Measurements from ENCODE around the gene ZNRF1.
A peak's percentile ranks its signal among the peaks of the same experiment; 100 is the strongest.
"Not testable (repeated sequence)": the region's sequence is repeated elsewhere in the genome, so short reads cannot be mapped to it uniquely, and the experiment has no call there.

ZNRF1 gene

DNA sequence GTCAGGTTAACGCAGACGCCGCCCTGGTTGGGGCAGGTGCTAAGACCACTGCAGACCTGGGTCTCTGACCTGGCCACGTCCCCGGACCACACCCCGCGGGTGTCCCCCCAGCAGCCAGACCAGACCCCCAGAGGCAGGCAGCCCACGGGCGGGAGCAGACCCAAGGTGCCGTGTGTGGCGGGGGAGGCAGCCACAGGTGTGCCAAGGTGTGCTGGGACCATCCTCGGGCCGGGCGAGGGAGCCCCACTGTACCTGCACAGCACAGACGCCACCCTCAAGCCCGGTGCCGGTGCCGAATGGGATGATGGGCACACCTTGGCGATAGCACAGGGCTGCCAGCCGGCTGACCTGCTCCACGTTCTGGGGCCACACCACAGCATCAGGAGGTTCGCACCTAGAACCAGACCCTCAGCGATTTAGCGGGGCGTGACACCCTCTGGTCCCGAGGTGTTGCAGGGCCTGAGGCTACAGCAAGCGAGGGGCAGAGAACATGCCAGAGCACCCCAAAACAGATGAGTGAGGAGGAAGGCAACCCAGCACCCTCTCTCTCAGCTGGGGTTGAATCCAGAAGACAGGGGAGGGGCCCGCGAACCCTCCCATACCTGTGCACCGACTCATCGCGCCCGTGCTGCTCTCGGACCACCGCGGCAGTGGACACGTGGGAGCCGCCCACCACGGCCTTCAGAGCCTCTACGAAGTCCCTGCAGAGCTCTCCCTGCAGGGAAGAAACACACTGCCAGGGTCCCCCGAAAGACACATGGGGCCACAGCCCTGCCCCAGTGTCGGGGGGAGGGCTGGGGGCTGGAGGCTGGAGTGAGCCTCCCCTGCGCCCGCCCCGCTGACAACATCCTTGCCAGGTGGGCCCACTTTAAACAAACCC is 116.4 kb downstream of the ZNRF1 start:
- DNase-seq: no peak

DNA sequence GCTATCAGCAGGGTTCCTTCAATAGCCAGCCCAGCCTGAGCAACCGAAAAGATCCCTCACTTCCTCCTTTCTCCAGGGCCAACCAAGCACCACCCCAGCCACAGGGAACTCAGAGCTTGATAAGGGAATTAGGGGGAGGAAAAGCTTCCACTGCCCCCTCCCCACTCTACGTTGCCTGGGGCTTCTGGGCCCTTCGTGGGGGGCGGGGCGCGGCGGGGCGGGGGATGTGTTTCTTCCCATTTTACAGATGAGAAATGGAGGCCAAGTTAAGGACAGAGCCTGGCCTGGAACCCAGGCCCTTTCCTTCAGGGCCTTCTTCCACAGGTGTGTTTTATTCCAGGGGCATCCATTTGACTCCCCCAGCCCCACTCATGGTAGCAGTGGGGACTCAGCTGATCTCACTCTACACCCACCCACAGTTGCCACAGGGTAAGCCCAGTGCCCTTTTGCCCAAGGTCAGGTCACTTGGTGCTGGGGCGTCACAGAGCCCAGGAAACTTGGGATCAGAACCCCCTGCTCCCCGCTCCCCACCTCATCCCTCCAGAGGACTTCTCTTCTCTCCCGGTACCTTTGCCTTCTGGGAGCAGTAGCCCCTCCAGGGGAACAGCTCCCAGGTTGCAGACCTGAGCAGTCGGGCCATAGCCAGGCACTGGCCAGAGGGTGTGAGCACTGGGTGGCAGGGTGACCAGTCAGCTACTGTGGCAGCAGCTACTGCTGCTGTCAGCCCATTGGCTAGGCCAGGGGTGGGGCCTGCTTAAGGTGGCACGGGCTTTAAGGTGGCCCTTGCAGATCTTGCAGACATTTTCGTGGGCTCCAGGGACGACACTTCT is 117.5 kb downstream of the ZNRF1 start, which contains the start of gene LDHD:
Gene LDHD (minus strand): TSS at position 700 of the 830 bp plus-strand sequence. CDS start 60 bp downstream, at position 640.
- no peak for DNase-seq

- no peak for DNase-seq
Observed at GRCh38 chr16:75116911-75117245, 118.1 kb downstream of the ZNRF1 start.

- DNase-seq: no peak
Observed at GRCh38 chr16:75118943-75119539, 120.2 kb downstream of the ZNRF1 start.

DNA sequence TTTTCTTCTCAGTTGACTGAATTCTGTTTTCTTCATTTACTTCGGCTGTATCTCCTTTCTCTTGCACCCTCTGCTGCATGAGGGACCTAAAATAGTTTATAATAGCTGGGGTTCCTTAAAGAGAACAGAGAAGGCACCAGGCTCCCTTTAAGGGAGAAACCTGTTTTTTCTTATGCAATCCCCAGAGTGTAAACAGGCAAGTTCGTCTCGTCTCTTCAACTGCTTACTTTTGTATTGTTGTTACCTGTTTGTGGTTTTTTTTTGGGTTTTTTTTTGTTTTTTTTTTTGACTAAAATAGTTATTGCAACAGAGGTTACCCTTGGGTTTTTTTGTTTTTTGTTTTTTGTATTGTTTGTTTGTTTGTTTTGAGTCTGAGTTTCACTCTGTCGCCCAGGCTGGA is 121.4 kb downstream of the ZNRF1 start:
- DNase-seq: no peak

- DNase-seq: no peak
Observed at GRCh38 chr16:75121949-75122568, 123.2 kb downstream of the ZNRF1 start.

DNA sequence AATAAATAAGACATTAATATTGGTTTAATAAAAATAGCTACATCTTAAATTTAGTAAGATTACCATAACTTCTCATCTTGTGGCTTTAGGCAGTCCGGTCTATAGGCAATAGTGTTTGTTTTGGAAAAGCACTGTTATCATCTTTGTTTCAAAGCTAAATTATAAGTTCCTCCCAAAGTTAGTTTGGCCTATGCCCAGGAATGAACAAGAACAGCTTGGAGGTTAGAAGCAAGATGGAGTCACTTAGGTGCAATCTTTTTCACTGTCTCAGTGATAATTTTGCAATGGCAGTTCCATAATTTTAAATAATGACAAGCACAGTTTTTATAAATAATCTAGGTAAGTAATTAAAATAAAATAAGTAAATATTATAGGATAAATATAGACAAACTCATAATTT is 123.8 kb downstream of the ZNRF1 start:
- no peak for DNase-seq

GRCh38 chr16:75127713-75128415 is 129.0 kb downstream of the ZNRF1 start:
- no peak for DNase-seq

DNA sequence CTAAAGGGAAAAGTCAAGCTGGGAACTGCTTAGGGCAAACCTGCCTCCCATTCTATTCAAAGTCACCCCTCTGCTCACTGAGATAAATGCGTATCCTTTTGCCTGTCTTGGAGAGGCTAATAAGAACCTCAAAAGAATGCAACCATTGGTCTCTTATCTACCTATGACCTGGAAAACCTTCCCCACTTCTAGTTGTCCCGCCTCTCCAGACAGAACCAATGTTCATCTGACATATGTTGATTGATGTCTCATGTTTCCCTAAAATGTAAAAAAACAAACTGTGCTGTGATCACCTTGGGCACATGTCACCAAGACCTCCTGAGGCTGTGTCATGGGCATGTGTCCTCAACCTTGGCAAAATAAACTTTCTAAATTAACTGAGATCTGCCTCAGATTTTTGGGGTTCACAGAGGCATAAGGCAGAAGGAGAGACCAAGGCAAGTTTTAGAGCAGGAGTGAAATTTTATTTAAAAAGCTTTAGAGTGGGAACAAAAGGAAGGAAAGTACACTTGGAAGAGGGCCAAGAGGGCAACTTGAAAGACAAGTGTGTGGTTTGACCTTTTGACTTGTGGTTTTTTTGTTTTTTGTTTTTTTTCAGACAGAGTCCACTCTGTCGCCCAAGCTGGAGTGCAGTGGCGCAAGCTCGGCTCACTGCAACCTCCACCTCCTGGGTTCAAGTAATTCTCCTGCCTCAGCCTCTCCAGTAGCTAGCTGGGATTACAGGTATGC is 130.8 kb downstream of the ZNRF1 start:
- not testable (repeated sequence) for DNase-seq

DNA sequence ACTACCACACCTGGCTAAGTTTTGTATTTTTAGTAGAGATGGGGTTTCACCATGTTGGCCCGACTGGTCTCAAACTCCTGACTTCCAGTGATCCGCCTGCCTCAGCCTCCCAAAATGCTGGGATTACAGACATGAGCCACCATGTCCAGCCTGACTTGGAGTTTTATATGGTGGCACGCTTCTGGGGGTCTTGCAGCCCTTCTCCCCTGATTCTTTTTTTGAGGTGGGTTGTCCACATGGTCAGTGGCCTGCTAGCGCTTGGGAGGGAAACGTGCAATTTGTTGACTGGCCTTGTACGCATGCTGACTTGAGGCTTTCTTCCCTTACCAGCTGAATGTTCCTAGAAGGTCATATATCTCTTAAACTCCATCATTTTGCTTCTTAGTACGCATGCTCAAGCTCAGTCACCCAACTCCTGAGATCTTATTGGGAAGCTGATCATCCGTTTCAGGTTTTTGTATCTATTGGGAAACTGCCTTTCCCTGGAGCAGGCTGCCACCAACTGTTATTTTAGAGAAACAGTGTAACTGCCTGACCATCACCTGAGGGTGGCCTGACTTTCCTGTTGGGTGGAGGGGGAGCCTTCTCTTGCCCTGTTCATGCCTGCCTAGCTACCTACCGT is 131.4 kb downstream of the ZNRF1 start:
- no peak for DNase-seq

GRCh38 chr16:75131081-75131480 is 132.3 kb downstream of the ZNRF1 start:
- no peak for DNase-seq

DNA sequence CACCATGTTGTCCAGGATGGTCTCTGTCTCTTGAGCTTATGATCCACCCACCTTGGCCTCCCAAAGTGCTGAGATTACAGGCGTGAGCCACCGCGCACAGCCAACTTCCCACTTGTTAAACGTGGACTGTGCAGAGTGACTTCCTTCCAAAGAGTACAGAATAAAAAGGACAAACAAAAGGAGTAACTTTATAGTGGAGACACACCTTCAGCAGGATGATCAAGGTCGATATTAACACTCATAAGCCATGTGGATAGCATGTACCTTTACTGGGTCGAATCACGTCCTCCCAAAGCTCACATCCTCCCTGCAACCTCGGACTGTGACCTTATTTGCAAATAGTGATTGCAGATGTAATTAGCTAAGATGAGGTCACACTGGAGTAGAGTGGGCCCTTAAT is 139.4 kb downstream of the ZNRF1 start:
- DNase-seq: no peak

GRCh38 chr16:75138636-75139035 is 139.8 kb downstream of the ZNRF1 start:
- DNase-seq: peak; percentile 87

GRCh38 chr16:75139498-75139897 is 140.7 kb downstream of the ZNRF1 start:
- no peak for DNase-seq

GRCh38 chr16:75143941-75144340 is 145.1 kb downstream of the ZNRF1 start:
- DNase-seq: no peak

DNA sequence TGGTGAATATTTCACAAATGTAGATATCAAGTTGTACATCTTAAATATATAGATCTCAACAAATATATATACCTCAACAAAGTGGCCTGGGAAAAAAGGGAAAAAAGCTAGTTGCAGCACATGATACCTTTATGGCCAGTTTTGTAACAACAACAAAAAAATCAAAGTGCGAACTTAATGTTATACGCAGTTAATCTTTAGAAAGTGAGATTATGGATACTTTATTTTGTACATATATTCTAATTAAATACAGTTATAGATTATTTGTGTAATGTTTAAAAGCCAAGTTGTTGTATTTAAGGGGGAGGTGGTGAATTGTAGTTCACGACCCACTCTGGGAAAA is 149.1 kb downstream of the ZNRF1 start:
- no peak for DNase-seq

- peak; percentile 92 for DNase-seq
Observed at GRCh38 chr16:75148311-75149195, 149.7 kb downstream of the ZNRF1 start, which contains the start of gene ZFP1. Gene ZFP1, plus strand, starts transcription at chr16:75148524. Its CDS starts 4,428 bp downstream, at chr16:75152952.

DNA sequence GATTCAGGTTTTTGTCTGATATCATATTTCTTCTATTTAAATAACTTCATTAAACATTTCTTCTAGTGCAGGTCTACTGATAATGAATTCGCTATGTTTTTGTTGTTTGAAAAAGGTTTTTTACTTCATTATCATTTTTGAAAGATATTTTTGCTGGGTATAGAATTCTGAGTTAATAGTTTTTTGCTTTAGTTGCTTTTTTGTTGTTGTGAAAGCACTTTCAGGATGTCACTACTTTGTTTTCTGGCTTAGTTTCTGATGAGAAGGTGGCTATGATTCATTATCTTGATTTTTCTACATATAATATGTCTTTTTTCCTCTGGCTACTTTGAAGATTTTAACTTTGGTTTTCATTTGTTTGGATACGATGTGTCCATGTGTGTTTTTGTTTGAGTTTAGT is 153.0 kb downstream of the ZNRF1 start:
- no peak for DNase-seq

GRCh38 chr16:75152635-75153034 is 153.8 kb downstream of the ZNRF1 start:
- no peak for DNase-seq

- DNase-seq: no peak
Observed at GRCh38 chr16:75160386-75160785, 161.6 kb downstream of the ZNRF1 start.
